ENCODE results near the gene GFOD2.

The GFOD2 gene

DNA sequence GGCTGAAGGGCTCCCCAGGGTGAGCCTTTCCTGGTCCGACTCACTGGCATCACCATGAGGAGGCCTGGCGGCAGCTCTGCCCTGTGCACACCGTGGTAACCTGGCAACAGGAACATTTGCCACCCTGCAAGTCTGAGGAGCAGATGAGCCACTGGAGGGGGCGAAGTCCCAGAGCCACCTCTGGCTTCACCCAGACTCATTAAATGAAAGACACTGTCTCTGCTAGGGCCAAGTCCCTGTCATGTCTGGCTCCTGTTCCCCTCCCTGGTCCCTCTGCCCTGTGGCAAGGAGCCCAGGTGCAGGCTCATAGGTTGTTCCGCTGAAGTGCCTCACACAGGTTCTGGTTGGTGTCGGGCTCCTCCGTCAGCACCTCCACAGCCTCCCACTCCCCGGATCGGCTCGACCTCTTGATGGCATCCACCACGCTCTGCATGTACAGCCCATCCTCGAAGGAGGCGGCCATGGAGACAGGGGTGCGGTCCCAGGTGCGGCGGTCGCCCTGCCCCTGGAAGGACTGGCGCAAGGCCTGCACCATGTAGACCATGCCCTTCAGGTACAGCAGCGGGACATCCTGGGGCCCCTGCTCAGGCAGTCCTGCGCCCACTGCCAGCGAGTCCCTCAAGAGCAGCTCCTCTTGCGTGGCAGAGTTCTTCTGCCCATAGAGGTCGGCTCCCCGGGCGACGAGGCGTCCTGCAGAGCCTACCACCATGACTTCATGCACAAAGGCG, 44.1 kb downstream of the GFOD2 start:
- no peak for DNase-seq (ENCODE audit: low read depth)
- H3K4me3 ChIP-seq (ENCODE audit: low read depth, low read length), result no peak overlapping the region
- TF ChIP-seq, protein P1, sequence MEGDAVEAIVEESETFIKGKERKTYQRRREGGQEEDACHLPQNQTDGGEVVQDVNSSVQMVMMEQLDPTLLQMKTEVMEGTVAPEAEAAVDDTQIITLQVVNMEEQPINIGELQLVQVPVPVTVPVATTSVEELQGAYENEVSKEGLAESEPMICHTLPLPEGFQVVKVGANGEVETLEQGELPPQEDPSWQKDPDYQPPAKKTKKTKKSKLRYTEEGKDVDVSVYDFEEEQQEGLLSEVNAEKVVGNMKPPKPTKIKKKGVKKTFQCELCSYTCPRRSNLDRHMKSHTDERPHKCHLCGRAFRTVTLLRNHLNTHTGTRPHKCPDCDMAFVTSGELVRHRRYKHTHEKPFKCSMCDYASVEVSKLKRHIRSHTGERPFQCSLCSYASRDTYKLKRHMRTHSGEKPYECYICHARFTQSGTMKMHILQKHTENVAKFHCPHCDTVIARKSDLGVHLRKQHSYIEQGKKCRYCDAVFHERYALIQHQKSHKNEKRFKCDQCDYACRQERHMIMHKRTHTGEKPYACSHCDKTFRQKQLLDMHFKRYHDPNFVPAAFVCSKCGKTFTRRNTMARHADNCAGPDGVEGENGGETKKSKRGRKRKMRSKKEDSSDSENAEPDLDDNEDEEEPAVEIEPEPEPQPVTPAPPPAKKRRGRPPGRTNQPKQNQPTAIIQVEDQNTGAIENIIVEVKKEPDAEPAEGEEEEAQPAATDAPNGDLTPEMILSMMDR (IDR thresholded peaks at IDR 0.05; ENCODE audit: insufficient read depth, low read depth, low read length, missing control alignments), result no peak

DNA sequence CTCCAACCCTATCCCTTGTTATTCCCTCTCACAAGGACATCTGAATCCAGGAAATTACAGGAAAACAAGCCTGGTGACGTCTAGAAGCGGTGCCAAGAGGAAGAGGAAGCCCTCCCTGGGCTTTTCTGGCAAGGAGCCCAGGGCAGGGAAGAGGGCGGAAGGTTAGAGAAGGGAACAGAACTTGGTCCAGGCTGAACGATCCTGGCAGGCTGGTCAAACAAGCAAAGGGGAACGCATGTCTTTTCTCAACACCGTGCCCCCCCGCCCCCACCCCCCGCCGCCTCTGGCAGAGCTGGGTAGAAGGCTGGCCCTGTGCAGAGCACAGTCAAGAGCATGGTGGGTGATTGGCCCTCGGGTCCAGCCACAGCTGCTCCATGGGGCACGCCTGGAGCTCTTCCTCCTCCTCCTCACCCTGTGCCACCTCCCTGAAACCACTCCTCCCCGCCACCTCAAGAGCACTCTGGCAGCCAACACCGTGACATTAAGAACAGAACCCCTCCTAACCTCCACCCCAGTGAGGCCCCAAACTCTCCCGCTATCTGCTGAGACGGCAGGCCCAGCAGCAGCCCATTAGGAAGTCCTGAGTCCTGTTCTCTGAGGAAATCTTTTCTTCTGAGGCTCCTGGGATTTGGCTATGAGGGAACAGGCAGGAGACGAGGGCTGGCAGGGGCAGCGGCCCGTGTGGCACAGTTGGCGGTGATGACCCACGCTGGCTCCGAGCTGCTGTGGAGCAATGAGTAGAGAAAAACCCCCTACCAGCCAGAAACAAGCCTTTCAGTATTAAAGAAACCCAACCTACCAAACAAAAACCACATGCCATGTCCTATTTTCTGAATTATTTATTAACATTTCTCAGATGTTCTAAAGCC, 45.2 kb downstream of the GFOD2 start:
- no peak for DNase-seq (ENCODE audit: low read depth)
- TF ChIP-seq, protein P1 (IDR thresholded peaks at IDR 0.05; ENCODE audit: insufficient read depth, low read depth, low read length, missing control alignments), result no peak
- H3K4me3 ChIP-seq (ENCODE audit: low read depth, low read length), result no peak overlapping the region

DNA sequence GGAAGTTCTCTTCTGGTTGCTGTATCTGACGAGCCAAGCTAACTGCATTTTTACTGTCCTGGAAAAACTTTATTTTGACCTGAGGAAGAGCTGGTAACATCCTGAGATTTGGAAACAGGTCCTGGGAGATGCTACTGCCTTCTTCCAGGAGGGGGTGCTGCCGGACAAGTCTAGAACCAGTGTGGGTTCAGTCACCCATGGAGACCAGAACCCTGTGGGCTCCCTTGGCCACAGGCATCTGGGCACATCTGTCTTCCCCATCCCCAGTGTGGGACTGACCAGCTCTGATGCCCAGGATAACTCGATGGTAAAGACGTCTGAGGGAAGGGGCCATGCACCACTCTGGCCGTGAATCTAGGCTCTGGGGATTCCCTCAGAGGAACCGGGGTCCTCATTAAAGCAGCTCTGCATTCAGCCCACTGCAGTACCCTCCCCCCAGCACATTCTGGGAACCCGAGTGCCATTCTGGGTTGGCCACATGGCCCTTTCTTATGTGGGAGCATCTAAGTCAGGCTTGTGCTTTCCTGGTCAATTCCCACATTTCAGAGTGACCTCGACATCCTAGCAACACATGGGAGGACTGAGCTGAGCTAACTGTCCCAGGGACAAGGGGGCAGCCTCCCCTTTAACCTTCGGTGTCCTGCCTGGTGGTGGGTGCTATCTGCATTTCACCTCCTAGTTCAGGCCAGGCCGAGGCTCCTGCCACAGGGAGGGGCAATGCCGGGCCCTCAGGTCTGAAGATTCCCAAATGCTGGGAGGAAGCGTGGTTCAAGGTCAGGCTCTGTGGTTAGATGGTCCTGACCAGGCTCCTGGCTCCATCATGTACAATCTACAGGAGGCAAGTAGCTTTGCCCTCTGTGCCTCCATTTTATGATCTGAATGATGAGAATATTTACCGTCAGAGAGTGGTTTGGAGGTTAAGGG, 46.1 kb downstream of the GFOD2 start:
- H3K4me3 ChIP-seq (ENCODE audit: low read depth, low read length), result no peak overlapping the region
- peak; percentile 80 for DNase-seq (ENCODE audit: low read depth)
- TF ChIP-seq, protein P1 (IDR thresholded peaks at IDR 0.05; ENCODE audit: insufficient read depth, low read depth, low read length, missing control alignments), result peak; percentile 86

DNA sequence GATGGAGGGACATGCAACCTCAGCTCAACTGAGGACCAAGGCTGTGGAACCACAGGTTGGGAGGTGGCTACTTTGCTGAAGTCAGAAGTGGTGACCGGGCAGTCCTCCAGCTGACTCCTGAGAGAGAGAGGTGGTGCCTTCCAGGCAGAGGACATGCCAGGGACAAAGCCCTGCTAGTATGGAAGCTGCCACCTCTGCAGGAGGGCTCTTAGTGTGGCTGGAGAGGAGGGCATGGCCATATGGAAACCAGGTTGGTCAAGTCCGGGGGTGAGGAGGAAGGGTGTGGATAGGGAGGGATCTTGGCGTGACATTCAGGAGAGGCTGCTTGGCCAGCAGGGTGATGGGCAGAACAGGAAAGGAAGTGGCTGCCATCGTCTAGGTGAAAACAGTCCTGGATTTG, 46.8 kb downstream of the GFOD2 start:
- DNase-seq (ENCODE audit: low read depth), result no peak
- no peak overlapping the region for H3K4me3 ChIP-seq (ENCODE audit: low read depth, low read length)
- TF ChIP-seq, protein P1 (IDR thresholded peaks at IDR 0.05; ENCODE audit: insufficient read depth, low read depth, low read length, missing control alignments), result no peak

DNA sequence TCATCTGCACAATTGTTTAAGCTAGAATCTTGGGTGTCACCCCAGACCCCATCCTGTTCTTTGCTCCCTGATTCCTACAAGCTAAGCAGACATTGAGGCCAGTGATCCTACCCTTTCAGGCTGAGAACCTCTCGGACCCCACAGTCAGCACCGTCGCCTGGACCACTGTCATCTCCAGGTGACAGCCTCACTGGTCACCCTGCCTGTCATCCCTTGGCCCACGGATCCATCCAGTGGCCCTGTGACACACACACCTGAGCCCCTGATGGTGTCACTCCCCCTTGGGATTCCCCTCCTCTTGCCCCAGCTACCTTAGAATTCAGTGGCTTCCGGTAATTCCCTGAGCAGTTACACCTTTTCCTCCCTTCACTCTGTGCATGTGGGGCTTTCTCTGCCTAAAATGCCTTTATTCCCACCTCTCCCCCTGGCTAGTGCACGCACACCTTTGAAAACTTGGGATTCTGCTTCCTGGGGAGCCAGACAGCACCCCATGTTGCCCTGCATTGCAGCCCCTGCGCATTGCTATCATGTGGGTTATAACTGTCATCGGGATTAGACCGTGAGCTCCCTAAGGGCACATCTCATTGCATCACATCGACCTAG, 49.5 kb downstream of the GFOD2 start:
- DNase-seq (ENCODE audit: low read depth), result no peak

More for the DNA sequence above, 49.5 kb downstream of the GFOD2 start:
- no peak overlapping the region for H3K4me3 ChIP-seq (ENCODE audit: low read depth, low read length)
- TF ChIP-seq, protein P1 (IDR thresholded peaks at IDR 0.05; ENCODE audit: insufficient read depth, low read depth, low read length, missing control alignments), result no peak

Data from GM12865 (cell line).